ENCODE data around the gene BARHL1. TPM values are rescaled to one million over a fixed set of nuclear protein-coding genes. Genes with fewer than 3 reads are reported as not detected.

BARHL1 gene
- total and polyA plus RNA-seq, 4 donors: not detected

DNA sequence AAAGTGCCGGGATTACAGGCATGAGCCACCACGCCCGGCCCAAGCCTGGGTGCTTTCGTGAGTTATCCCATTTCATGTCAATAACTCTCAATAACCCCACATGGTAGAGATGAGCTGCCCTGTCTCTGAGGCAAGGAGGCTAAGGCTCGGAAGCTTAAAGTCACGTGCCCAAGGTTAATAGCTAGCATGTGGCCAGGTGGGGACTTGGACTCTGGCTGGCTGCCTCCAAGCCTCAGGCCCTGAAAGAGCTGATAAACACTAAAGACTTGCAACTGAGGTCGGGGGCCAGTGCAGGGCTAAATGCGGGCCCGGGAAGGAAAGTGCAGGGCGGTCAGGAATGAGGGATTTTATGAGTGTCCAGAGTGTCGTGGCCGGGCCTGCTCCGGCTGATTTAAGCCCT, 30.9 kb upstream of the BARHL1 start:
- ATAC-seq (ENCODE audit: insufficient read depth, low FRiP score) (no peak), DNase-seq (no peak)
- Histone ChIP-seq H3K4me1 (ENCODE audit: control insufficient read depth in 5 of 5, insufficient read depth in 5 of 5, low read length in 5 of 5) (peaks cover 0 to 6% (median 0%) of the 10 kb centered on the region in 5 donors), H3K36me3 (ENCODE audit: control insufficient read depth in 4 of 4, insufficient read depth in 4 of 4, low read length in 4 of 4) (no peaks in the 10 kb centered on the region), H3K27me3 (ENCODE audit: control insufficient read depth in 3 of 3, insufficient read depth in 3 of 3, low read length in 2 of 3) (peaks cover 0 to 11% (median 4%) of the 10 kb centered on the region in 3 donors), H3K9ac (ENCODE audit: insufficient read depth in 1 of 2, low read length in 2 of 2) (no peak overlapping the region), H3K4me3 (no peak overlapping the region), H3K27ac (ENCODE audit: low read depth in 1 of 2, low read length in 1 of 2) (no peak overlapping the region), H3K9me3 (ENCODE audit: control insufficient read depth in 4 of 4, insufficient read depth in 3 of 4, low read length in 3 of 4) (peaks cover 0 to 6% (median 0%) of the 10 kb centered on the region in 4 donors)
- 91% methylated on average over 13 of the region's 13 CpGs for WGBS, 2 donors
- TF ChIP-seq, protein P1, sequence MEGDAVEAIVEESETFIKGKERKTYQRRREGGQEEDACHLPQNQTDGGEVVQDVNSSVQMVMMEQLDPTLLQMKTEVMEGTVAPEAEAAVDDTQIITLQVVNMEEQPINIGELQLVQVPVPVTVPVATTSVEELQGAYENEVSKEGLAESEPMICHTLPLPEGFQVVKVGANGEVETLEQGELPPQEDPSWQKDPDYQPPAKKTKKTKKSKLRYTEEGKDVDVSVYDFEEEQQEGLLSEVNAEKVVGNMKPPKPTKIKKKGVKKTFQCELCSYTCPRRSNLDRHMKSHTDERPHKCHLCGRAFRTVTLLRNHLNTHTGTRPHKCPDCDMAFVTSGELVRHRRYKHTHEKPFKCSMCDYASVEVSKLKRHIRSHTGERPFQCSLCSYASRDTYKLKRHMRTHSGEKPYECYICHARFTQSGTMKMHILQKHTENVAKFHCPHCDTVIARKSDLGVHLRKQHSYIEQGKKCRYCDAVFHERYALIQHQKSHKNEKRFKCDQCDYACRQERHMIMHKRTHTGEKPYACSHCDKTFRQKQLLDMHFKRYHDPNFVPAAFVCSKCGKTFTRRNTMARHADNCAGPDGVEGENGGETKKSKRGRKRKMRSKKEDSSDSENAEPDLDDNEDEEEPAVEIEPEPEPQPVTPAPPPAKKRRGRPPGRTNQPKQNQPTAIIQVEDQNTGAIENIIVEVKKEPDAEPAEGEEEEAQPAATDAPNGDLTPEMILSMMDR (IDR thresholded peaks at IDR 0.05; ENCODE audit: control extremely low read depth, extremely low read depth): no peak

DNA sequence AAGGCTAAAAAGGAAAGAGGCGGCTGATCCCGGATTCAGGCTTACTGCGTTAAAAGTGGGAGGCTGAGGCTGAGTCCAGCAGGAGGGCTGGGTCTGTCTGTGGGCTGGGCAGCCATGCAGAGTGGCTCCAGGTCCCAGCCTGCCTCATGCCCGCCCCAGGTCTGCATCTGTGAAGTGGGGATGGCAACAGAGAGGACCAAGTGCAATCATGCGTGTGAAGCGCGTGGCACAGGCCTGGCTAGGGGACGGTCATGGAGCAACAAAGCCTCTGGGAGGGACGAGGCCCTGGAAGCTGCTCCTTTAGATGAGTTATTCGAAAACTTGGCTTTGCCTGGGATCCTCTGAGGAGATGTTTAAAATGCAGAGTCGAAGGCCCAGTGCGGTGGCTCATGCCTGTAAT, 30.4 kb upstream of the BARHL1 start:
- Histone ChIP-seq H3K27me3 (ENCODE audit: control insufficient read depth in 3 of 3, insufficient read depth in 3 of 3, low read length in 2 of 3) (peaks cover 0 to 11% (median 4%) of the 10 kb centered on the region in 3 donors), H3K9ac (ENCODE audit: insufficient read depth in 1 of 2, low read length in 2 of 2) (no peak overlapping the region), H3K4me1 (ENCODE audit: control insufficient read depth in 5 of 5, insufficient read depth in 5 of 5, low read length in 5 of 5) (peaks cover 0 to 4% (median 0%) of the 10 kb centered on the region in 5 donors), H3K4me3 (no peak overlapping the region), H3K36me3 (ENCODE audit: control insufficient read depth in 4 of 4, insufficient read depth in 4 of 4, low read length in 4 of 4) (no peaks in the 10 kb centered on the region), H3K27ac (ENCODE audit: low read depth in 1 of 2, low read length in 1 of 2) (no peak overlapping the region), H3K9me3 (ENCODE audit: control insufficient read depth in 4 of 4, insufficient read depth in 3 of 4, low read length in 3 of 4) (peaks cover 0 to 3% (median 0%) of the 10 kb centered on the region in 4 donors)
- TF ChIP-seq, protein P1 (IDR thresholded peaks at IDR 0.05; ENCODE audit: control extremely low read depth, extremely low read depth): no peak
- 90 to 93% methylated on average over 12 of the region's 12 CpGs for WGBS, 2 donors
- DNase-seq: no peak
- ATAC-seq (ENCODE audit: insufficient read depth, low FRiP score): no peak

DNA sequence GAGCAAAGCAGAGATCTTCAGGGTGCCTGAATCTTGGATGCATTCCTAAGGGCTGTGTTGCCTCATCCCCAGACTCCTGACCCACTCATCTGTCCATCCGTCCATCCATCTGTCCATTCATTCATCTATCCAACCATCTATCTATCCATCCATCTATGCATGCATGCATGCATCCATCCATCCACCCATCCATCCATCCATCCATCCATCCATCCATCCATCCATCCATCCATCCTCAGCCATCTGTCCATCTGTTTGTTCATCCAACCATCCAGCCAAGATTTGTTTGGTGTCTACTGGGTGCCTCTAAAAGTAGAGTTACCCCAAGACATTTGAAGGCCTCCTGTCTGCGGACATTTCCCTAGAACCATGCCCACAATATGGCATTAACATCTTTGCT, 27.7 kb upstream of the BARHL1 start:
- WGBS, 2 donors: 91 to 92% methylated on average over 2 of the region's 2 CpGs
- DNase-seq (no peak), ATAC-seq (ENCODE audit: insufficient read depth, low FRiP score) (no peak)
- H3K4me1 ChIP-seq (ENCODE audit: control insufficient read depth in 5 of 5, insufficient read depth in 5 of 5, low read length in 5 of 5): no peaks in the 10 kb centered on the region
- H3K9me3 ChIP-seq (ENCODE audit: control insufficient read depth in 4 of 4, insufficient read depth in 3 of 4, low read length in 3 of 4): peaks cover 0 to 3% (median 0%) of the 10 kb centered on the region in 4 donors
- H3K36me3 ChIP-seq (ENCODE audit: control insufficient read depth in 4 of 4, insufficient read depth in 4 of 4, low read length in 4 of 4): no peaks in the 10 kb centered on the region
- TF ChIP-seq, protein P1 (IDR thresholded peaks at IDR 0.05; ENCODE audit: control extremely low read depth, extremely low read depth): no peak
- H3K27me3 ChIP-seq (ENCODE audit: control insufficient read depth in 3 of 3, insufficient read depth in 3 of 3, low read length in 2 of 3): peaks cover 3 to 18% (median 4%) of the 10 kb centered on the region in 3 donors
- H3K4me3 ChIP-seq: no peak overlapping the region
- H3K27ac ChIP-seq (ENCODE audit: low read depth in 1 of 2, low read length in 1 of 2): no peak overlapping the region
- no peak overlapping the region for H3K9ac ChIP-seq (ENCODE audit: insufficient read depth in 1 of 2, low read length in 2 of 2)

DNA sequence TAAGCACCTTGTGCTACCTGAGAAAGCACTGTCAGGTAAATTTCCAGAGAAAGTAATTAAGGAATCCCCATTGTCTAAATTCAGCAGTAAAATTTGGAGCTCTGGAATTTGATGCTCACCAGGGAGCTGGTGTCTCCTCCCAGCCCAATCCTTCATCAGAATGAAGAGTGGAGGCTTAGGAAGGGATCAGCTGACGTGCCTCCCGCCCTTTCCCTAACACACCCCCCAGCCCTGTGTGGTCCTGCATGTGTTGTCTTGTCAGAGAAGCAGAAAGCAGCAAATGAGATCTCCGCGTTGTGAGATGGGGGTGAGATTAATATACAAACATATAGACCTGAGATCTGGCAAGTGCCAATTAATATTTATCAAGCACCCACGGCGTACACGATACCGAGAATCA, 26.9 kb upstream of the BARHL1 start:
- Histone ChIP-seq H3K9ac (ENCODE audit: insufficient read depth in 1 of 2, low read length in 2 of 2) (no peak overlapping the region), H3K9me3 (ENCODE audit: control insufficient read depth in 4 of 4, insufficient read depth in 3 of 4, low read length in 3 of 4) (peaks cover 0 to 3% (median 0%) of the 10 kb centered on the region in 4 donors), H3K4me1 (ENCODE audit: control insufficient read depth in 5 of 5, insufficient read depth in 5 of 5, low read length in 5 of 5) (peaks cover 0 to 2% (median 0%) of the 10 kb centered on the region in 5 donors), H3K27me3 (ENCODE audit: control insufficient read depth in 3 of 3, insufficient read depth in 3 of 3, low read length in 2 of 3) (peaks cover 3 to 24% (median 4%) of the 10 kb centered on the region in 3 donors), H3K4me3 (no peak overlapping the region), H3K27ac (ENCODE audit: low read depth in 1 of 2, low read length in 1 of 2) (no peak overlapping the region), H3K36me3 (ENCODE audit: control insufficient read depth in 4 of 4, insufficient read depth in 4 of 4, low read length in 4 of 4) (no peaks in the 10 kb centered on the region)
- ATAC-seq (ENCODE audit: insufficient read depth, low FRiP score) (no peak), DNase-seq (no peak)
- TF ChIP-seq, protein P1 (IDR thresholded peaks at IDR 0.05; ENCODE audit: control extremely low read depth, extremely low read depth): no peak
- WGBS, 2 donors: 77 to 81% methylated on average over 8 of the region's 8 CpGs
